Measurements from ENCODE around the gene ACTR1B.
"Not testable (repeated sequence)": the region's sequence is repeated elsewhere in the genome, so short reads cannot be mapped to it uniquely, and the experiment has no call there.

Gene ACTR1B

GRCh38 chr2:97615746-97616145, 48.1 kb downstream of the ACTR1B start:
- DNase-seq (ENCODE audit: low read depth in 2 of 2): not testable (repeated sequence)

- DNase-seq (ENCODE audit: low read depth in 2 of 2): not testable (repeated sequence)
Measured at GRCh38 chr2:97611895-97612294, 51.9 kb downstream of the ACTR1B start.

- not testable (repeated sequence) for DNase-seq (ENCODE audit: low read depth in 2 of 2)
Measured at GRCh38 chr2:97608745-97609144, 55.1 kb downstream of the ACTR1B start.

Measured in stimulated activated CD8-positive, alpha-beta memory T cell treated with anti-CD3 and anti-CD28 coated beads, Interleukin-15, amount 100 ng/mL, for 48 hours (primary cell).